GM18520 (cell line): ENCODE results near the gene MIPOL1.
"Not testable (repeated sequence)": the region's sequence is repeated elsewhere in the genome, so short reads cannot be mapped to it uniquely, and the experiment has no call there.

ENCODE experiments used
- ATAC-seq: cut with Tn5 transposase; IDR thresholded peaks from one replicate; pipeline ENCODE4 v1.9.1; 2021; ENCODE audit not compliant: unreplicated experiment

The MIPOL1 gene

GRCh38 chr14:37397157-37397940, 199.6 kb downstream of the MIPOL1 start:
- ATAC-seq, result not testable (repeated sequence)

GRCh38 chr14:37397941-37398215, 200.1 kb downstream of the MIPOL1 start:
- no peak for ATAC-seq

DNA sequence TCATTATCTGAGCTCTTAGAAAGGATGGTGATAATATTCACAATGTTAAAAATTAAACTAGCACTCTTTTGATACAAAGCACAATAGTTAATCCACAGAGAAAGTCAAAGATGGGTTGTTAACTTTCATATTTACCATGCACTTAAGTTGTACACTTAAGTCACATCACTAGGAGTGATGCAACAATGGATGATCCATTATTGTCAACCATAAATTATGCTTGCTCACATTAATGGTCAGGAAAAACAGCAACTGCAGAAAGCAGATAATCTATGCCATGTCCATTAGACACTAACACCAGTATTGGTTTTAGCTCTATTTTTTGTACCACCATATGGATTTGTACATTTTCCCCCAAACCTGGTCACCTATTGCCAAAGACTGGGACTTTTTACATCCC, 201.8 kb downstream of the MIPOL1 start:
- ATAC-seq, result no peak

DNA sequence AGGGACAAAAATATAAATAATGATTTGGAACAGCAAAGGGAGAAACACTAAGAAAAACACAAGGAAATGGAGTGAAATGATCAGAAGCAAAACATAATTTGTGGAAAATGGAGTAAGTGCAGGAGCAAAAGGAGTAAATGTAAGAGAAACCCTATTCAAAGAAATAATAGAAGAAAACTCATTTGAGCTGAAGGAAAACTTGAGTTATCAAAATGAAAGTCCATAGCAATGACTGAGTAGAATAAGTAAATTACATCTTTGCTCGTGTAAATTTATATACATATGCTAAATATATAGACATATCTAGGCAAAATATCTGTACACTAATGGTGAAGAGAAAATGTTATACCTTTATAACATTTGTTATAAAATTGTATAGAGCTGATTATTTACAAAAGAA, 203.4 kb downstream of the MIPOL1 start:
- ATAC-seq, result no peak

- no peak for ATAC-seq
Observed at GRCh38 chr14:37403626-37404025, 205.9 kb downstream of the MIPOL1 start.

DNA sequence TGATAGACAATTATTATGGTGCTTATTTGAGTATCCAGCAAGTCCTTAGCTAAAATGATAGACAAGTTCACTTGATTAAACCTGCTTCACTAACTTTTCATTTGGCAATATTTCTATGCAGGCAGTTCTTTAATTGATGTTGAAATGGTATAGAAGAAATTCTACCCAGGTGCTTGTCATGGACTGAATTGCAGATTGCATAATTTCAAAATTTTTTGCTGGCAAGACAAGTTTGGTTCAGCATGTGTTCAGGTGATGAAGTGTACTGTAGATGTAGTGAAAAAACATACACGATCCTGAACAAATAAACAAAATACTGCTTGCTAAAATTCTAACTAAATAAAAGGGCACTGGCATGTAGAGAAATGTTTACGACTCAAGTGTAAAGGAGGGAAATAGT, 208.4 kb downstream of the MIPOL1 start:
- no peak for ATAC-seq

GRCh38 chr14:37411079-37411735, 213.5 kb downstream of the MIPOL1 start:
- ATAC-seq, result no peak

DNA sequence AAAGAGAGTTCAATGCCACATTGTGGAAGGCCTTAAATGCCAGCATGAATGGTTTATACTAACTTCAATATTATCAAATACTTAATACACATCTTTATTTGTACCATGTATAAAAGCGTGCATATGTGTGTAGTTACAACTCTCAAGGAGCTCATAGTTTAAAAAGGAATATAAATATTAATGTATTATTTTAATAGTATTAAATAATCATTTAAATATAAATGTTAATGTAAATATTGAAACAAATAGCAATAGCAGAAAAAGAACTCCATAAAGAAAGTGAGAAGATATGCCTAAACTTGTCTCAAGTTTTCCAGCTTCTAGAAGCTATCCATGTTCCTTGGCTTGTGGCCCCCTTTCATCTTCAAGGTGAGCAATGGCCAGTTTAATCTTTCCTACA, 215.3 kb downstream of the MIPOL1 start:
- no peak for ATAC-seq

- ATAC-seq, result no peak
Observed at GRCh38 chr14:37413504-37414003, 215.8 kb downstream of the MIPOL1 start.

GRCh38 chr14:37416264-37416663, 218.5 kb downstream of the MIPOL1 start:
- no peak for ATAC-seq

- no peak for ATAC-seq
Observed at GRCh38 chr14:37417151-37417550, 219.4 kb downstream of the MIPOL1 start.

DNA sequence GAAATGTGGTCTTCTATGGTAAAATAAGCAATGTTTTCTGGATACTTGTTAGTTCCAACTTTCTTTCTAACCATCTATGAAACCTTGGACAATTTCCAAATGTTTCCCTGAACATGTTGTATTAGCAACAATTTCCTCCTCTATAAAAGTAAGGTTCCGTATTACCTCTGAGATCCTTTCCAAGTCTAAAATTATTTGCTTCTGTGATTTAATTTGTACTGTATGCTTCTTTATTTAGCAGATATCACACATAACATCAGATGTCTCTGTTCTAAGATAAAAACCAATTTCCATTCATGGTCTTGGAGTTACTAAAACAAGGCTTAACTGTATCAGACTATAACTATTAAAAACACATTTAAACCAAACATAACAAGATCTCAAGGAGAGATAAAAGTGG, 220.1 kb downstream of the MIPOL1 start:
- no peak for ATAC-seq

GRCh38 chr14:37420622-37421021, 222.9 kb downstream of the MIPOL1 start:
- ATAC-seq, result no peak

GRCh38 chr14:37422319-37422718, 224.6 kb downstream of the MIPOL1 start:
- no peak for ATAC-seq

DNA sequence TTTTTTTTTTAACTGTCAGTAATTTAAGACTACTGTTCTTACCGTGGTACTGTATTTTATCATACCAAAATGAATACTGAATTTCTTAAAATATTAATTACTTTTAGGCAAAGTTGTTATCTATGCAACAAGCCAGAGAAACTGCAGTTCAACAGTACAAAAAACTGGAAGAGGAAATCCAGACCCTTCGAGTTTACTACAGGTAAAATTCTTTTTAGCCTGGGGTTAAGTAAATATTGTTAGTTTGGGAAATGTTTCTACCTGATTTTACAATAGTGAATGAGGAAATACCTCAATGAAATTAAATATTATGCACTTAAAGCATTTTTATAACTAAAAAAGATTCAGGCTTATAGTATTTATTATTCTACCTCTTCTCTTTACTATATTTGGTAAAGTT, 225.0 kb downstream of the MIPOL1 start:
- no peak for ATAC-seq

- no peak for ATAC-seq
Observed at GRCh38 chr14:37428954-37429353, 231.2 kb downstream of the MIPOL1 start.

- ATAC-seq, result no peak
Observed at GRCh38 chr14:37429618-37430017, 231.9 kb downstream of the MIPOL1 start.

DNA sequence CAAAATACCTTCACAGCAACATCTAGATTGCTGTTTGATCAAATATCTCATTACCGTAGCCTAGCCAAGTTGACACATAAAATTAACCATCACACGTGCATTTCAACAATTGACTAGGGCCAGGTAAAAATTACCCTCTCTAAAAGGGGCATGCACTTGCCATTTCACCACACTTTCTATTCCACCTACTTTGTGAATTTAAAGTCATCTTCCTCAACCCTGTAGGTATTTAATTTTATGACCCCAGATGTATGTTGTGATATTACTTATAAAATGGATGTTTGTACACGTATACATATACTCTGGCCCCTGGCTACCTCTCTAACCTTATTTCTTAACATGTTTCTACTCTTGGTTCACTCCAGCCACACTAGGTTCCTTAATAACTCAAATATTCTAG, 237.1 kb downstream of the MIPOL1 start:
- no peak for ATAC-seq

- no peak for ATAC-seq
Observed at GRCh38 chr14:37436519-37436918, 238.8 kb downstream of the MIPOL1 start.

DNA sequence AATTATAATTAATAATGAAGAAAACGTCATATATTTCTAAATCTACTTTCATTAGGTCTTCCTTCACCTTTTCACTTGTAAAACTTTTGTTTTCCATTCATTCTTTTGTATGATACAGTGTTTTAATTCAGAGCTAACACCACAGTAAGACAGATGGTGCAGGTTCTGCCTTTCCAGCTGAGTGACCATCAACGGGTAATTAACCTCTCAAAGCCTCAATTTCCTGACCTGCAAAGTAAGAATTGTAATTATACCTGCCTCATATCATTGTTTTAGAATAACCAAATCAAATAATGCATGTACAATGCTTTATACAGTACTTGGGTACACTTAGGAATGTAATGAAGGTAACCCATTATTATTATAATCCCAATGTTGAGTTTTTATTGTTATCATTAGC, 239.8 kb downstream of the MIPOL1 start:
- no peak for ATAC-seq

DNA sequence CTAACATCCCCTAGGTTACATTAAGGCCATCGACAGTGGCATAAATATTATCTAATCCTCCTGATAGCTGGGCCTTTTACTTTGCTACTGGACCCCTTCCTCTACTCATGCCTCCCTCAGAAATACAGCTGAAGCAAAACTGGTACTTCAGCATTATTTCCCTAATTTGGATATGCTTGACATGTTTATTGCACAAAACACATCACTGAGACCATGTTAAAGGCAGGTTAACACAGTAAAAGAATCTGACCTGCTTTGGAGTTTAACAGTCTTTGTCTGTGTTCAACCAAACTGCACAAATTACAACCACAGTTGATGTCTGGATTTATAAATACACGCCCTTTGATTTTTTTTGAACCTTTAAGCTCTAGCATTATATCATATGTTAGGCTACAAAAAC, 240.7 kb downstream of the MIPOL1 start:
- no peak for ATAC-seq

DNA sequence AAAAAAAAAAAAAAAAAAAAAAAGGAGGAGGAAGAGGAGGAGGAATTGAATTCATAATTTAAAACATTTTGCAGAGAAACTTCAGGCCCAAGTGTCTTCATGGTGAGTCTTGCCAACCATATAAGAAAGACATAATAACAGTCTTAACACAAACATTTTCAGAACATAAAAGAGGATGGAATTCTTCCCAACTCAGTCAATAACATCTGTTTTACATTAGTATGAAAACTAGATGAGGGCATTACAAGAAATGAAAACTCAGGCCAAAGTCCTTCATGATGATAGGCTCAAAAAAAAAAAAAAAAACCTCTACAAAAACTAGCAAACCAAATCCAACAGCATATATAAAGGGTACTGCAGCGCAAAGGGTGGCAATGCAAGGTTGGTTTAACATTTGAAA, 245.7 kb downstream of the MIPOL1 start:
- ATAC-seq, result no peak
